Natural killer cell (primary cell): Measurements from ENCODE around the gene GSTA4. TPM values are rescaled to one million over a fixed set of nuclear protein-coding genes. Genes with fewer than 3 reads are reported as not detected.

Experiments used
- ATAC-seq, 3 donors: fragments of 150-1000 bp in 2 of 3; fragments of 200-7000 bp in 1 of 3; cut with Tn5 transposase; 1 replicate in 1 of 3; 2 replicates in 2 of 3; pipeline ENCODE4 v1.10.0; 2021; ENCODE audit warnings: mild to moderate bottlenecking in 2 of 3, moderate library complexity in 2 of 3
- DNase-seq, 2 donors: peaks; one replicate each; pipeline versions ENCODE4 v3.0.0 to v3.0.0-alpha.2; 2013 to 2021; ENCODE audit warnings: mixed read lengths in 1 of 2
- H3K27ac ChIP-seq: one replicate; pipeline ENCODE4 v1.5.1; 2013; ENCODE audit warnings: mild to moderate bottlenecking, low read length
- H3K27me3 ChIP-seq: one replicate; pipeline ENCODE4 v1.6.1; 2013; ENCODE audit warnings: low read length; ENCODE audit not compliant: control insufficient read depth, insufficient read depth
- H3K36me3 ChIP-seq: one replicate; pipeline ENCODE4 v1.6.1; 2013; ENCODE audit warnings: low read length; ENCODE audit not compliant: control insufficient read depth, insufficient read depth
- H3K4me1 ChIP-seq: one replicate; pipeline ENCODE4 v1.6.1; 2013; ENCODE audit warnings: low read length; ENCODE audit not compliant: control insufficient read depth, insufficient read depth
- H3K4me3 ChIP-seq: one replicate; pipeline ENCODE4 v1.5.1; 2013; ENCODE audit warnings: low read length
- H3K9me3 ChIP-seq: one replicate; pipeline ENCODE4 v1.6.1; 2013; ENCODE audit warnings: low read length; ENCODE audit not compliant: control insufficient read depth, insufficient read depth
- H3K27ac Mint-ChIP-seq, 2 donors: one replicate each; pipeline ENCODE4 v1.8.0; 2022; ENCODE audit warnings: mild to moderate bottlenecking in 2 of 2, mixed read lengths in 2 of 2, moderate library complexity in 1 of 2
- H3K27me3 Mint-ChIP-seq, 2 donors: one replicate each; pipeline ENCODE4 v1.8.0; 2022; ENCODE audit warnings: low read depth in 2 of 2, mixed read lengths in 2 of 2
- H3K36me3 Mint-ChIP-seq: one replicate; pipeline ENCODE4 v1.8.0; 2022; ENCODE audit warnings: mixed read lengths
- H3K4me1 Mint-ChIP-seq, 2 donors: one replicate each; pipeline ENCODE4 v1.8.0; 2022; ENCODE audit warnings: mixed read lengths in 2 of 2
- H3K4me3 Mint-ChIP-seq: one replicate; pipeline ENCODE4 v1.8.0; 2022; ENCODE audit warnings: mild to moderate bottlenecking, moderate library complexity, mixed read lengths
- H3K9me3 Mint-ChIP-seq, 2 donors: one replicate each; pipeline ENCODE4 v1.8.0; 2022; ENCODE audit warnings: mixed read lengths in 2 of 2
- CTCF ChIP-seq: fragments of 200-600 bp; IDR thresholded peaks from one replicate; pipeline ENCODE4 v1.8.0; 2022; ENCODE audit warnings: antibody characterized with exemption
- WGBS: methylation state at CpG from one replicate; pipeline ENCODE4 v1.1.7; 2013; ENCODE audit warnings: missing lambda C conversion rate; ENCODE audit not compliant: insufficient coverage; 5-methylcytosine and 5-hydroxymethylcytosine counted together
- intact Hi-C: fragments of 100-400 bp; cut with micrococcal nuclease; formaldehyde crosslinking; loops from one replicate; pipeline ENCODE4 v1.14.2; 2022
- total RNA-seq, 4 donors: library from RNA; stranded (reverse); fragments of 120-200 nt in 1 of 4; gene quantifications; one replicate each; pipeline versions ENCODE4 v1.2.3 to v1.2.4, GENCODE V29; 2013 to 2022

The GSTA4 gene
- total RNA-seq, 3 donors from 2014 or later (not counting 1 experiment from before 2014, with no cell fraction given): 0.55 to 2.5 (median 1.8) TPM

GRCh38 chr6:53014063-53014462 is 19.0 kb upstream of the GSTA4 start:
- Mint-ChIP-seq H3K27me3 (no peaks in the 10 kb centered on the region), H3K27ac (no peak overlapping the region), H3K4me1 (no peaks in the 10 kb centered on the region), H3K9me3 (no peaks in the 10 kb centered on the region), H3K36me3 (peaks cover 29% of the 10 kb centered on the region), H3K4me3 (no peak overlapping the region)
- intact Hi-C loops: no loop called here
- H3K27ac ChIP-seq: no peak overlapping the region
- DNase-seq: no peak
- no peaks in the 10 kb centered on the region for H3K4me1 ChIP-seq
- no peak for ATAC-seq
- peaks cover 87% of the 10 kb centered on the region for H3K36me3 ChIP-seq
- H3K27me3 ChIP-seq: no peaks in the 10 kb centered on the region
- no peak for TF ChIP-seq CTCF
- H3K4me3 ChIP-seq: no peak overlapping the region
- H3K9me3 ChIP-seq: no peaks in the 10 kb centered on the region

GRCh38 chr6:53011979-53012378 is 16.9 kb upstream of the GSTA4 start:
- H3K9me3 ChIP-seq: no peaks in the 10 kb centered on the region
- intact Hi-C loops: no loop called here
- no peak overlapping the region for H3K27ac Mint-ChIP-seq
- no peak for DNase-seq
- H3K4me1 ChIP-seq: no peaks in the 10 kb centered on the region
- no peak overlapping the region for H3K27ac ChIP-seq
- H3K4me1 Mint-ChIP-seq: no peaks in the 10 kb centered on the region
- no peak overlapping the region for H3K4me3 Mint-ChIP-seq
- peaks cover 22% of the 10 kb centered on the region for H3K36me3 Mint-ChIP-seq
- H3K9me3 Mint-ChIP-seq: no peaks in the 10 kb centered on the region
- H3K36me3 ChIP-seq: peaks cover 80% of the 10 kb centered on the region
- no peaks in the 10 kb centered on the region for H3K27me3 Mint-ChIP-seq
- TF ChIP-seq CTCF: no peak
- WGBS: 88% methylated on average over 1 of the region's 1 CpG
- no peak for ATAC-seq
- H3K4me3 ChIP-seq: no peak overlapping the region
- no peaks in the 10 kb centered on the region for H3K27me3 ChIP-seq

- Mint-ChIP-seq H3K4me3 (no peak overlapping the region), H3K36me3 (peaks cover 29% of the 10 kb centered on the region), H3K4me1 (no peaks in the 10 kb centered on the region), H3K9me3 (no peaks in the 10 kb centered on the region), H3K27ac (peak overlapping the region in 1 of 2 donors; percentile 25), H3K27me3 (no peaks in the 10 kb centered on the region)
- ATAC-seq (no peak), DNase-seq (no peak)
- H3K4me3 ChIP-seq: no peak overlapping the region
- no peaks in the 10 kb centered on the region for H3K9me3 ChIP-seq
- no peaks in the 10 kb centered on the region for H3K4me1 ChIP-seq
- no peaks in the 10 kb centered on the region for H3K27me3 ChIP-seq
- 100% methylated on average over 1 of the region's 1 CpG for WGBS
- intact Hi-C loops: no loop called here
- H3K36me3 ChIP-seq: peaks cover 79% of the 10 kb centered on the region
- H3K27ac ChIP-seq: no peak overlapping the region
- no peak for TF ChIP-seq CTCF
Measured at GRCh38 chr6:53010504-53010903, 15.4 kb upstream of the GSTA4 start.

GRCh38 chr6:53009511-53009910 is 14.4 kb upstream of the GSTA4 start:
- TF ChIP-seq CTCF: no peak
- no peak overlapping the region for H3K4me3 Mint-ChIP-seq
- DNase-seq: no peak
- WGBS: 100% methylated on average over 2 of the region's 3 CpGs
- H3K4me1 Mint-ChIP-seq: no peaks in the 10 kb centered on the region
- peaks cover 80% of the 10 kb centered on the region for H3K36me3 ChIP-seq
- no peak overlapping the region for H3K27ac Mint-ChIP-seq
- H3K9me3 ChIP-seq: no peaks in the 10 kb centered on the region
- H3K36me3 Mint-ChIP-seq: peaks cover 36% of the 10 kb centered on the region
- H3K4me1 ChIP-seq: no peaks in the 10 kb centered on the region
- intact Hi-C loops: no loop called here
- H3K27ac ChIP-seq: no peak overlapping the region
- no peak overlapping the region for H3K4me3 ChIP-seq
- H3K9me3 Mint-ChIP-seq: no peaks in the 10 kb centered on the region
- ATAC-seq: no peak
- no peaks in the 10 kb centered on the region for H3K27me3 ChIP-seq
- H3K27me3 Mint-ChIP-seq: no peaks in the 10 kb centered on the region
